Neural cell (in vitro differentiated cells): ENCODE data around the gene SLC10A7. TPM values are rescaled to one million over a fixed set of nuclear protein-coding genes. Genes with fewer than 3 reads are reported as not detected.

ENCODE experiments used
- H2AFZ ChIP-seq: fragments of 200-600, 300-800 bp; sonication (generic), shearing (Covaris generic); 2 replicates; pipeline ENCODE4 v1.6.0; 2014; ENCODE audit warnings: low read depth, mild to moderate bottlenecking, antibody characterized with exemption, low read length, moderate library complexity
- H3F3A ChIP-seq: fragments of 200-600 bp; shearing (Covaris generic); 2 replicates; pipeline ENCODE4 v1.6.1; 2016; ENCODE audit warnings: mild to moderate bottlenecking, moderate library complexity, mixed read lengths, antibody characterized with exemption, low read length; ENCODE audit not compliant: insufficient read depth, poor library complexity, severe bottlenecking
- H3K27ac ChIP-seq: fragments of 200-600, 300-800 bp; sonication (generic), shearing (Covaris generic); 2 replicates; pipeline ENCODE4 v1.5.1; 2014; ENCODE audit warnings: mild to moderate bottlenecking, low read length, moderate library complexity
- H3K27me3 ChIP-seq: fragments of 300-800, 200-600 bp; sonication (generic), shearing (Covaris generic); 2 replicates; pipeline ENCODE4 v1.6.0; 2014; ENCODE audit warnings: mild to moderate bottlenecking, low read depth, low read length, moderate library complexity; ENCODE audit not compliant: insufficient read depth
- H3K36me3 ChIP-seq: fragments of 300-800, 200-600 bp; sonication (generic), shearing (Covaris generic); 2 replicates; pipeline ENCODE4 v1.5.1; 2014; ENCODE audit warnings: mild to moderate bottlenecking, antibody characterized with exemption, low read length, moderate library complexity; ENCODE audit not compliant: insufficient read depth
- H3K4me2 ChIP-seq: fragments of 300-800, 200-600 bp; sonication (generic), shearing (Covaris generic); 2 replicates; pipeline ENCODE4 v1.6.0; 2014; ENCODE audit warnings: mild to moderate bottlenecking, low read length
- H3K4me3 ChIP-seq: fragments of 300-800, 200-600 bp; sonication (generic), shearing (Covaris generic); 2 replicates; pipeline ENCODE4 v1.5.1; 2014; ENCODE audit warnings: mild to moderate bottlenecking, low read length, moderate library complexity
- H3K79me2 ChIP-seq: fragments of 200-600 bp; shearing (Covaris generic); replicated peaks from 2 replicates; pipeline ENCODE4 v1.6.0; 2014; ENCODE audit warnings: mild to moderate bottlenecking, low read length, moderate library complexity; ENCODE audit not compliant: insufficient read depth
- H3K9ac ChIP-seq: fragments of 300-800, 200-600 bp; sonication (generic), shearing (Covaris generic); 2 replicates; pipeline ENCODE4 v1.6.1; 2016; ENCODE audit warnings: mild to moderate bottlenecking, low read length, mixed read lengths
- H3K9me2 ChIP-seq: fragments of 200-600 bp; shearing (Covaris generic); 2 replicates; pipeline ENCODE4 v1.6.1; 2016; ENCODE audit warnings: mild to moderate bottlenecking, low read length, mixed read lengths; ENCODE audit not compliant: insufficient read depth
- H3K9me3 ChIP-seq: fragments of 200-600, 300-800 bp; sonication (generic), shearing (Covaris generic); 2 replicates; pipeline ENCODE4 v1.6.1; 2016; ENCODE audit warnings: mild to moderate bottlenecking, mixed run types, low read length, moderate library complexity, mixed read lengths
- H4K20me1 ChIP-seq: fragments of 200-600 bp; shearing (Covaris generic); 2 replicates; pipeline ENCODE4 v1.6.1; 2016; ENCODE audit warnings: mild to moderate bottlenecking, mixed run types; ENCODE audit not compliant: insufficient read depth
- EP300 ChIP-seq: fragments of 450-650 bp; conservative IDR thresholded peaks from 2 replicates; pipeline ENCODE4 v1.6.1; 2014; ENCODE audit warnings: antibody characterized with exemption, mild to moderate bottlenecking, moderate library complexity; ENCODE audit not compliant: poor library complexity, severe bottlenecking
- EZH2 ChIP-seq: fragments of 200-600, 300-800 bp; shearing (Covaris generic), sonication (generic); IDR thresholded peaks from 2 replicates; pipeline ENCODE4 v1.6.1; 2014; ENCODE audit warnings: antibody characterized with exemption, low read length, borderline replicate concordance, mild to moderate bottlenecking; ENCODE audit not compliant: insufficient read depth, poor library complexity, severe bottlenecking
- MXI1 ChIP-seq: fragments of 450-650 bp; conservative IDR thresholded peaks from 2 replicates; pipeline ENCODE4 v1.6.1; 2014; ENCODE audit warnings: antibody characterized with exemption, mild to moderate bottlenecking; ENCODE audit not compliant: poor library complexity, severe bottlenecking
- POLR2AphosphoS5 ChIP-seq: IDR thresholded peaks from 2 replicates; pipeline ENCODE4 v1.6.1; 2012
- RAD21 ChIP-seq: fragments of 450-650 bp; conservative IDR thresholded peaks from 2 replicates; pipeline ENCODE4 v1.6.1; 2014; ENCODE audit warnings: antibody characterized with exemption, mild to moderate bottlenecking, moderate library complexity
- SMC3 ChIP-seq: fragments of 450-650 bp; conservative IDR thresholded peaks from 2 replicates; pipeline ENCODE4 v1.6.1; 2014; ENCODE audit warnings: antibody characterized with exemption, mild to moderate bottlenecking, moderate library complexity; ENCODE audit not compliant: poor library complexity
- TAF1 ChIP-seq: IDR thresholded peaks from 2 replicates; pipeline ENCODE4 v1.6.1; 2012; ENCODE audit warnings: low read depth
- polyA plus RNA-seq: library from polyadenylated mRNA; depleted of rRNA; stranded (reverse); fragments of >200 nt; gene quantifications from 2 replicates; pipeline ENCODE4 v1.2.3, GENCODE V29; 2014
- TF ChIP-seq, protein P1 (sequence below): IDR thresholded peaks from 2 replicates; pipeline ENCODE4 v1.6.1; 2012; ENCODE audit warnings: borderline replicate concordance
- TF ChIP-seq, protein P2 (sequence below): fragments of 450-650 bp; IDR thresholded peaks from 2 replicates; pipeline ENCODE4 v1.5.1; 2014; ENCODE audit warnings: antibody characterized with exemption, mild to moderate bottlenecking, moderate library complexity; ENCODE audit not compliant: poor library complexity, severe bottlenecking

The SLC10A7 gene
- polyA plus RNA-seq, 1 donor from 2014 or later, result 5.5 TPM

DNA sequence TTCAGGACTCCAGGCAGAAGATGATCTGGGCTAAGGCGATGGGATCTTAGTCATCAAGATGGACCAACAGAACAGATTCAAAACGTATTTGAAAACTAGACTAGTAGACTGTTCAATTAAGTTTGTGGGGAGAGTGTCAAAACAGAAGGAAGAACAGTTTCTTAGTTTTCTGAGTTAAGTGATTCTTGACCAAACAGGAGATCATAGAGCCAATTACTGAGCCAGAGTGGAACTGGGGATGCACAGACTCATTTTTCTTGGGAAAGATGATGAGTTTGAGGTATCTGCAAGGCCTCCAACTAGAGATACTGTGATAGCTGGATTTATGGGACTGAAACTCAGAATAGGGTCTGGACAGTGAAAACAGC is 187.9 kb downstream of the SLC10A7 start:
- Histone ChIP-seq H3K9me2 (no peaks in the 10 kb centered on the region), H3K27ac (no peak overlapping the region), H3K36me3 (no peaks in the 10 kb centered on the region), H2AFZ (no peak overlapping the region), H3K27me3 (no peaks in the 10 kb centered on the region), H3K4me2 (no peak overlapping the region), H3F3A (no peaks in the 10 kb centered on the region), H4K20me1 (no peaks in the 10 kb centered on the region), H3K4me3 (no peak overlapping the region), H3K79me2 (no peaks in the 10 kb centered on the region), H3K9me3 (no peaks in the 10 kb centered on the region), H3K9ac (no peak overlapping the region)
- TF ChIP-seq MXI1 (no peak), EP300 (no peak), SMC3 (no peak), POLR2AphosphoS5 (no peak), EZH2 (no peak), TAF1 (no peak), RAD21 (no peak)
- TF ChIP-seq, protein P1, sequence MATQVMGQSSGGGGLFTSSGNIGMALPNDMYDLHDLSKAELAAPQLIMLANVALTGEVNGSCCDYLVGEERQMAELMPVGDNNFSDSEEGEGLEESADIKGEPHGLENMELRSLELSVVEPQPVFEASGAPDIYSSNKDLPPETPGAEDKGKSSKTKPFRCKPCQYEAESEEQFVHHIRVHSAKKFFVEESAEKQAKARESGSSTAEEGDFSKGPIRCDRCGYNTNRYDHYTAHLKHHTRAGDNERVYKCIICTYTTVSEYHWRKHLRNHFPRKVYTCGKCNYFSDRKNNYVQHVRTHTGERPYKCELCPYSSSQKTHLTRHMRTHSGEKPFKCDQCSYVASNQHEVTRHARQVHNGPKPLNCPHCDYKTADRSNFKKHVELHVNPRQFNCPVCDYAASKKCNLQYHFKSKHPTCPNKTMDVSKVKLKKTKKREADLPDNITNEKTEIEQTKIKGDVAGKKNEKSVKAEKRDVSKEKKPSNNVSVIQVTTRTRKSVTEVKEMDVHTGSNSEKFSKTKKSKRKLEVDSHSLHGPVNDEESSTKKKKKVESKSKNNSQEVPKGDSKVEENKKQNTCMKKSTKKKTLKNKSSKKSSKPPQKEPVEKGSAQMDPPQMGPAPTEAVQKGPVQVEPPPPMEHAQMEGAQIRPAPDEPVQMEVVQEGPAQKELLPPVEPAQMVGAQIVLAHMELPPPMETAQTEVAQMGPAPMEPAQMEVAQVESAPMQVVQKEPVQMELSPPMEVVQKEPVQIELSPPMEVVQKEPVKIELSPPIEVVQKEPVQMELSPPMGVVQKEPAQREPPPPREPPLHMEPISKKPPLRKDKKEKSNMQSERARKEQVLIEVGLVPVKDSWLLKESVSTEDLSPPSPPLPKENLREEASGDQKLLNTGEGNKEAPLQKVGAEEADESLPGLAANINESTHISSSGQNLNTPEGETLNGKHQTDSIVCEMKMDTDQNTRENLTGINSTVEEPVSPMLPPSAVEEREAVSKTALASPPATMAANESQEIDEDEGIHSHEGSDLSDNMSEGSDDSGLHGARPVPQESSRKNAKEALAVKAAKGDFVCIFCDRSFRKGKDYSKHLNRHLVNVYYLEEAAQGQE, result no peak
- TF ChIP-seq, protein P2, sequence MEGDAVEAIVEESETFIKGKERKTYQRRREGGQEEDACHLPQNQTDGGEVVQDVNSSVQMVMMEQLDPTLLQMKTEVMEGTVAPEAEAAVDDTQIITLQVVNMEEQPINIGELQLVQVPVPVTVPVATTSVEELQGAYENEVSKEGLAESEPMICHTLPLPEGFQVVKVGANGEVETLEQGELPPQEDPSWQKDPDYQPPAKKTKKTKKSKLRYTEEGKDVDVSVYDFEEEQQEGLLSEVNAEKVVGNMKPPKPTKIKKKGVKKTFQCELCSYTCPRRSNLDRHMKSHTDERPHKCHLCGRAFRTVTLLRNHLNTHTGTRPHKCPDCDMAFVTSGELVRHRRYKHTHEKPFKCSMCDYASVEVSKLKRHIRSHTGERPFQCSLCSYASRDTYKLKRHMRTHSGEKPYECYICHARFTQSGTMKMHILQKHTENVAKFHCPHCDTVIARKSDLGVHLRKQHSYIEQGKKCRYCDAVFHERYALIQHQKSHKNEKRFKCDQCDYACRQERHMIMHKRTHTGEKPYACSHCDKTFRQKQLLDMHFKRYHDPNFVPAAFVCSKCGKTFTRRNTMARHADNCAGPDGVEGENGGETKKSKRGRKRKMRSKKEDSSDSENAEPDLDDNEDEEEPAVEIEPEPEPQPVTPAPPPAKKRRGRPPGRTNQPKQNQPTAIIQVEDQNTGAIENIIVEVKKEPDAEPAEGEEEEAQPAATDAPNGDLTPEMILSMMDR, result no peak

DNA sequence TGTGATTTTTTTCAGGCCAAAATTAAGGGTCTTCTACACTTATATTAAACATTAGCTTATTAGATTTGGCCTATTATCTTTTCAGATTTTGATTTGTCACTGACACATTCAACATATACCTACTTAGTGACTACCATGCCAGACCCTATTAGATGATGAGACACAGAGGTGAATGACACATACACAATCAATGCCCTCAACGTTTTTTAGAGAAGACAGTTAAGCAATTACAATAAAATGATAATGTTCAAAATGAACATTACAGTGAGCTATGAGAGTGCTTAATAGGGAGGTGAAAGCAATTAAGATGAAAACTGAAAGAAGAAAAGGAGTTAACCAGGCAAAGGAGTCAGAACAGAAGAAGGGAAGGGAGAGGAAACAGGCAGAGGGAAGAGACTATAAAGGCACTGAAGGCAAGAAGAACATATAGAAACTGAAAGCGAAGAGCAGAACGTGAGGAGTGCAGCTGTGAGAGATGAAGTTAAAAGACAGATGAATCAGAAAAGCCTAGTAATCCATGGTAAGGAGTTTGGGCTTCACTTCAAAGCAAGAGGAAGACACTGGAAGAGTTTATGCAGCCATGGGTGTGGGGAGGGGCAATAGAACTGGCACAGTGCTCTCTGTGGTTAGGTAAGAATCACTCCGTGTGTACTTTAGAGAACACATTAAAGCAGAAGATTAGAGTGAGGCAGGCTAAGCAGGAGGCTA is 188.4 kb downstream of the SLC10A7 start:
- H2AFZ ChIP-seq, result no peak overlapping the region
- H3K4me2 ChIP-seq, result no peak overlapping the region

More for the DNA sequence above, 188.4 kb downstream of the SLC10A7 start:
- H3K4me3 ChIP-seq, result no peak overlapping the region
- H3F3A ChIP-seq, result no peaks in the 10 kb centered on the region
- H3K36me3 ChIP-seq, result no peaks in the 10 kb centered on the region
- no peaks in the 10 kb centered on the region for H3K9me3 ChIP-seq
- H3K27me3 ChIP-seq, result no peaks in the 10 kb centered on the region
- no peaks in the 10 kb centered on the region for H3K9me2 ChIP-seq
- no peaks in the 10 kb centered on the region for H3K79me2 ChIP-seq
- TF ChIP-seq SMC3, result no peak
- TF ChIP-seq RAD21, result no peak
- TF ChIP-seq, protein P2, result no peak
- H4K20me1 ChIP-seq, result no peaks in the 10 kb centered on the region
- no peak overlapping the region for H3K27ac ChIP-seq
- no peak overlapping the region for H3K9ac ChIP-seq
